HG03135 (cell line): Measurements from ENCODE around the gene SSC5D.

Source experiments
- ATAC-seq: cut with Tn5 transposase; IDR thresholded peaks from one replicate; pipeline ENCODE4 v1.9.1; 2021; ENCODE audit warnings: mild to moderate bottlenecking, moderate library complexity; ENCODE audit not compliant: unreplicated experiment

Gene SSC5D

DNA sequence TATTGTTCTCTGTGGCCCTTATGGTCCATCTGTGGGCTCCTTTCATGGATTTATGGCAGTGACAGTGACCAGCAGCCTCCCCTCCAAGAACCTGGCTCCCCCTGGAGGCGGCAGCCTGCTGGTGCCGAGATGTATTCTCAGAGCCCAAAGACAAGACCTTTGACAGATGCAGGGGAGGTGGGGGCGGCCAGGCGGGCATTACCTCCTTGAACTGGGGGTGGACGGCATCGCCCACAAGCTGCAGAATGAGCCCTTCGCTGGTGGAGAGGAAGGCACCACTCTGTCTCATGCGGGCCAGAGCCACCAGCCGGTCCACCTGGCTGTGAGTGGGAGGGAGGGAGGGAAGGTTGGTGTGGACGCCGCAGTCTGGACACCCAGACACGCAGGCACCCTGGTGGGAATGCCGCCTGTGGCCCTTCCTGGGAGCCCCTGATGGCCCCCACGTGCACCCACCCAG lies 33.4 kb upstream of the SSC5D start:
- ATAC-seq, result no peak

DNA sequence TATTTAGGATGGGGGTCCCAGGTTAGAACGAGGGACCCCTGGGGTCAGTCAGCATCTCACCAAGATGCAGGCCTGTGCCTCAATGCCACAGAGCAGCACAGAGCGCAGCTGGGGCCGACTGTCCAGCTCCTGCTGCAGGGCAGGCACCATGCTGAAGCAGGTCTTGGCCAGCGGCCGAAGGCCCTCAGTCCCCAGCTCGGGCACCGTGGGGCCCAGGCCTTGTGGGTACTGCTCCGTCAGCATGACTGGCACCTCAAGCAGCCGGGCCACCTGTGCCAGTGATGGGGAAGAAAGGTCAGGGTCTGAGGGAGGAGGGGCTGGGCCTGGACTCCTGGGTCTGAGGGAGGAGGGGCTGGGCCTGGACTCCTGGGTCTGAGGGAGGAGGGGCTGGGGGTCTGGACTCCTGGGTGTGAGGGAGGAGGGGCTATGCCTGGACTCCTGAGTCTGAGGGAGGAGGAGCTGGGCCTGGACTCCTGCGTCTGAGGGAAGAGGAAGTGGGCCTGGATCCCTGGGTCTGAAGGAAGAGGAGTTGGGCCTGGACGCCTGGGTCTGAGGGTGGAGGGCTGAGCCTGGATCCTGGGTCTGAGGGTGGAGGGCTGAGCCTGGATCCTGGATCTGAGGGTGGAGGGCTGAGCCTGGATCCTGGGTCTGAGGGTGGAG lies 32.5 kb upstream of the SSC5D start:
- ATAC-seq, result no peak

DNA sequence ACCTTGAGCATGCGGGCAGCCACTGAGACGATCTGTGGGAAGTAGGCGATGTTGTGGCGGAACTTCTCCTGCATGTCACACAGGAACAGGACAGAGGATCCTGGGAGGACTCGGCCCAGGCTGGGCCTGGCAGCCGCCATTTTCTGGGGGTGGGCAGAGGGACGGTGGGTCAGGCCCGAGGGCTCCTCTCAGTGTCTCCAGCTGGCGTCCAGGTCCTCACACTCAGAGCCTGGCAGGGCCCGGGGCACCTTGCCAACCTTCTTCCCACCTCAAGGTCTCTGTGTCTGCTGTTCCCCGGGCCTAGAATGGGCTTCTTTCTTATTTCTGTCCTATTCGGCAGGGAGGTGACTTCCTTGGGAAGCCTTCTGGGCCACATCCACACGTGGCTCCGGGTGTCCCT lies 31.9 kb upstream of the SSC5D start:
- no peak for ATAC-seq

DNA sequence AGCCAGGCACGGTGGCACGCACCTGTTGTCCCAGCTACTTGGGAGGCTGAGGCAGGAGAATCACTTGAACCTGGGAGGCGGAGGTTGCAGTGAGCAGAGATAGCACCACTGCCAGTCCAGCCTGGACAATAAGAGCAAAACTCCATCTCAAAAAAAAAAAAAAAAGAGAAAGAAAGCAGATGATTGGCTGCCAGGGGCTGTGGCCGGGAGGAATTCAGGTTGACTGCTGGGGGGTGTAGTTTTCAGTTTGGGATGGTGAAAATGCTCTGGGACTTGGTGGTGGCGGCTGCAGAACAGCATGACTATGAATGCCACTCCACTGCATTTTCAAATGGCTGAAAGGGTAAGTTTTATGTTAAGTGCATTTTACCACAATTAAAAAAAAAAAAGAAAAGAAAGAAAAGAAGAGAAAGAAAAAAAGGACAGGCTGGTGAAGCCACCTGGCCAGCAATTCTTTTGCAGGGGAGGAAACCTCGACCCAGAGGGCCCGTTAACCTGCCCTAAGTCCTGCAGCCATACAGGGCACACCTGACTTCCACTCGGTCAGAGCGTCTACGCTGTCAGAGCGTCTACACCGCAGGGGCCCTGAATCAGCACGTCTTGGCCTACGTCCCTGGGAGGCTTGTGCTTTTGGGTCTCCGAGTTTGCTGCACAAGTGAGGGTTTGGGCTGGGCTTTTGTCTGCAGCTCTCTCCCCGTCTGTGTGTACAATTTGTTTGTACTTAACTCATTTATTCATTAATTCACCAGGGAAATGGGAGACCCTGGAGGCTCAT lies 30.4 kb upstream of the SSC5D start:
- ATAC-seq, result no peak

DNA sequence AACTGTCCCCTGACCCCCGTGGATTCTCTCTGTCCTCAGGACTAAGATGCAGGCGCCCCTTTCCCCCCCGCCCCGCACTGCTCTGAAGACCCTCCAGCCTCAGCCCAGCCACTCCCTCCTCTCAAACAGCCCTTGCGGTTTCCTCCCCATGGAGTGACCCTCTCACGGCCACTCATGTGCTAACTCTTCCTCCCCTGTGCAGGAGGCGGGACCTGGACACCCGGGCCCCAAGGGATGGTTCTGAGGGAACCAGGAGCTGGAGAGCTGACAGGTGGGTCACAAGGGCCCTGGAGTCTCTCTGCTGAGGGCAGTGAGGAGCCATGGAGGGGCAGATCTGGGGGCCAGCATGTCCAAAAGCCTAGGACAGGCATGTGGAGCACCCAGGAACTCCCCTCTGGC lies 28.7 kb upstream of the SSC5D start:
- no peak for ATAC-seq

DNA sequence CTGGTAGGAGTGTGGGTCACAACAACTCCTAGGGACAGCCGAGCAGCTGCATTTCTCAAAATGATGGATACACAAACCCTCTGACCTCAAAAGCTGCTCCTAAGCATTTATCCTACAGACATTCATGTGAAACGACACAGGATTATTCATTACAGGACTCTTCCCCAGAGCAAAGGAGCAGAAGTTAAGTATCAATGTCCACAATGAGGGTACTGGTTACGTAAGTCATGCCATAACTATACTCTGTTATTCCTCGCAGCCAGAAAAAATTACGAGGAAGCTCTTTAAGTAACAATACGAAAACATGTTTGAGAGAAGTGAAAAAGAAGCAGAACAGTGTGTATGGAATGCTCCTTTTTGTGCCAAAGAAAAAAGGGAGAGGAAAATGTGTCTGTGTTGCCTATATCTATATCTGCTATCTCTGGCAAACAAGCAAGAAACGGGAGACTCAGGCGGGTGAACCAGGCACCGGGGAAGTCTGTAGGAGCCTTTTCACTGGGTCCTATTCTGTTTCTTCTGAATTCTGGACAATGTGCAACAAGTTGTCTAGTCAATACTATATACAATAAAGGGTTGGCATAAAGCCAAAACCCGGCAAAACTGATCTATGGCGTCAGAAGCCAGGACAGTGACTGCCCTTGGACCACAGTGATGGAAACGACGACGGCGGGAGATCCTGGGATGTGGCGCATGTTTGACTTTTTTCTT lies 28.1 kb upstream of the SSC5D start:
- ATAC-seq, result no peak

DNA sequence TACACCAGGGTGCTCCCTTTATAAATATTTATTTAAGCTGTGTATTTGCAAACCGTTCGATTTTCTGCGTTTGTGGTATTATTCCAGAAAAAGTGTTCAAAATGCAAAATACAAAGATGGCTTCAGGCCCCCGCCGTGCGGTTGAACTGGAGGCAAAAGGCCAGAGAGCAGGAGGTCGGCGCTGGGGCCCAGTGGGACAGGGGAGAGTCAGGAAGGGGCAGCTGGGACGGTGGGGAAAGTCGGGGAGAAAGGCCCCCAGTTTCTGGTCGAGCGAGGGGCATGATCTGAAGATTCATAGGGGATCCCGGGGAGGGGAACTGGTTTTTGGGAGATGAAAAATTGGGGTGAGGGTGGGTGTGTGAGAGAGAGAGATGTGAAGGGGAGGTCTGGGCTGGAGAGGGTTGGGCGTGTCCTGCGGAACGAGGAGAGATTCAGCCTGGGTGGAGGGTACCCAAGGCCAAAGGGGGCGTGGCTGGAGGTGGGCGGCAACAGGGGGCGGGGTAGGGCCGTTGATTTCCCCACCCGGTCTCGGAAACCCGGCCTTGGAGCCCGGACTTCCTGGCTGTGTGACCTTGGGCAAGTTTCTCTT lies 27.5 kb upstream of the SSC5D start:
- no peak for ATAC-seq

DNA sequence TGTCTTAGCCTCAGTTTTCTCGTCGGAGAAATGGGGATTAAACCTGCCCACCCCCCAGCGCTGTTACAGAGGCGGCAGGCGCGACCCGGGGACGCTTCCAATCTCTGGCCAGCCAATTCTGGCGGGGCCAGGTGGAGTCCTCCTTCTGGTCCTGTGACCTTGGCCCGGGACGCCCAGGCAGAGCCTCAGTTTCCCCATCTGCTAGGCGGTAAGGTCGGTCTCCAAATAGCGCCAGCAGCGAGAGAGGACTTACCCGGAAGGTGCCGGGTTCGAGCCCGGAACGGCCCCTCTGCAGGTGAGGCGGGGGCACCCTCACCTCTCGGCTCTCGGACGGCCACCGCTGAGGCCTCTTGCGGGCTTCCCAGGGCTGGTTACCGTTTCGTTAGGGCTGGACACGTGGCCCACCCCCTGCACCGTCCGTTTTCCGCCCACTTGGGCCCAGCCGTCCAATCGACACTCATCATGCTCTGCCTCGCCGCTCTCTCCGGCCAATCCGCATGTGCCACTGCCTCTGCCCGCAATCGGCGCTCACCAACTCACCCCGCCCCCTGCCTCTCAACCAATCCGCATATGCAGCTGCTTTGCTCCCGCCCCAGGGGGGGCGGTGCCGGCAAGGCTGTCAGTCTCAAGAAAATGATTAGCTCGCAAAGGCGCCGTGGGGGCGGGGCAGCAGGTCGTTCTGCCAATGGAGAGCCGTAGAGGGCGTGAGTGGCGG lies 26.8 kb upstream of the SSC5D start, which contains the start of gene ISOC2:
Gene ISOC2, minus strand, starts transcription at position 384 of the 715 bp plus-strand sequence. CDS start 5,156 bp downstream, outside the sequence.
- peak; percentile 88 for ATAC-seq

DNA sequence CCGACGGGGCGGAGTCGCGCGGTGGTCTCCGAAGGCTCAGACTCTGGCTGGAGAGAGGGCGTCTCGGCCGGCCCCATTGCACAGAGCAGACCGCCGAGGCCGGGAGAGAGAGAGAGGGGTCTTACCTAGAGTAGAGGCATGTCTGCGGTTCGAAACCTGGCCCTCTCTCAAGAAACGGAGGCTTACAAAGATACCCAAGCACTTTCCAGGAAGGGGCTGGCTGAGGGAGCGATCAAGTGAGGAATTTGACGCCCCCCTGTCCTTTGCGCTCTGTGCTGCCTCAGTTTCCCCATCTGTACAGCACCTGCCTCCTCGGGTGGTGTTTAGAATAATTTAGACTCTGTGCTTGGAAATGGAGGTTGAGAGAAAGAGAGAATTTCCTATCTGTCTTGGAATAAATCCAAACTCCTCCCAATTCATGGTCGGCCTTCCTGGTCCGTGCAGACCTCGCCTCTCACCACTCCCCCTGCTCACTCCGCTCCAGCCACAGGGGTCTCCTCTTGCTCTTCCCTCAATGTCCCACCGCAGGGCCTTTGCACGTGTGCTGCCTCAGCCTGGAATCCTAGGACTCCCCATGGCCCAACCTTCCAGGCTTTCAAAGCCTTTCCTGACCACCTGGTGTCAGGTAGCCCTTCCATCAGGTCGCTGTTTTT lies 26.1 kb upstream of the SSC5D start:
- no peak for ATAC-seq

DNA sequence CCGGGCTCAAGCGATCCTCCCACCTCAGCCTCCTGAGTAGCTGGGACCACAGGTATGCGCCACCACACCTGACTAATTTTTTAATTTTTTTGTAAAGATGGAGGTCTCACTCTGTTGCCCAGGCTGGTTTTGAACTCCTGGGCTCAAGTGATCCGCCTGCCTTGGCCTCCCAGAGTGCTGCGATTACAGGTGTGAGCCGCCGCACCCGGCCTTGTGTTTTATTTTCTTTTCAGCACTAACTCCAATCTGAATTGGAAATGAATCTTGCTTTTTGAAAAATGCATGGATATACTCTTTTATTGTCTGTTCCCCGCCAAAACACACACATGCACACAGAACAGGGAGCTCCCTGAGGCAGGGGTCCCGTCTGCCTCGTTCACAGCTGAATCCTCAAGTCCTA lies 25.5 kb upstream of the SSC5D start:
- no peak for ATAC-seq

DNA sequence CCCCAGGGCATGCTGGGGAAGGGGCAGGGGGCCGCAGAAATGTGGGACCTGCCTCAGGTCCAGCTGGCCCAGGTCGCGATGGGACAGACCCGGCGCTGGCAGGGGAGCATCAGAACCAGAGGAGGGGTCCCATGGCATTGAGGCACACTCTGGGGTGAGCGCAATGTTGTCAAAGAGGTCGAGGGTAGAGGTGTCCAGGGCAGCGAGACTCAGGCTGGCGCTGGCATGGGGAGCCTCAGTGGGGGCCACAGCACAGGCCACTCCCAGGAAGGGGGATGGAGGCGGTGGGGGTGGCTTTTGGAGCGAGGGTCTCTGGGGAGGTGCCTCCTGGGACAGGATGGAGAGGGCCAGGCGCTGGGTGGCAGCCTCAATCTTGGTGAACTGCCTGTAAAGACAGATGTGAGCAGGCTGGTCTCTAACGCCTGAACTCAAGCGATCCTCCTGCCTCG lies 24.6 kb upstream of the SSC5D start:
- no peak for ATAC-seq

DNA sequence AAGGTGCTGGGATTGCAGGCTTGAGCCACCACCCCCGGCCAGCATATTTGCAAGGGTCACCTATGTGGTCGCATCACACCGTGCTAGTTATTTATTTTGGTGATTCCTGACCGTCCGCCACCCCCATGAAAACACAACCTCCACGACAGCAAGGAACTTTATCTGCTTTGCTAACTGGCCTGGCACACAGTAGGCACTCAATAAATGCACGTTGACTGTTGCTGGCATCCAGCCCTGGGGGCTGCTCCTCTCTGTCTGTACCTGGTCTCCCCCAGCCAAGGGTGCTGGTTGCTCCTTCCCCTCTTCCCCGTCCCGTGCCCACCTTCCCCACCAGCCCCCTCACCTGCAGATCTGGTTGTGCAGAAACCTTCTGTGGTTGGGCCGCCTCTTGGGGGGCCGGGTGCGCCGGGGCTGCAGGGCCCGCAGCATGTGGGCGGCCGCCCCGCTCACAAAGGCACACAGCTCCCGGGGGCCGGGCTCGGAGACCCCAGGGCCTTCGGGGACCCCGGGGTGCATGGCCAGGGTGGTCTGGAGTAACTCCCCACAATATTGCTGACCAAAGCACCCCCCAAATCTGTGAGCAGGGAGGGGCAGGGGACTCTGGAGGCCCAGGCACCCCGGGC lies 24.1 kb upstream of the SSC5D start:
- no peak for ATAC-seq

DNA sequence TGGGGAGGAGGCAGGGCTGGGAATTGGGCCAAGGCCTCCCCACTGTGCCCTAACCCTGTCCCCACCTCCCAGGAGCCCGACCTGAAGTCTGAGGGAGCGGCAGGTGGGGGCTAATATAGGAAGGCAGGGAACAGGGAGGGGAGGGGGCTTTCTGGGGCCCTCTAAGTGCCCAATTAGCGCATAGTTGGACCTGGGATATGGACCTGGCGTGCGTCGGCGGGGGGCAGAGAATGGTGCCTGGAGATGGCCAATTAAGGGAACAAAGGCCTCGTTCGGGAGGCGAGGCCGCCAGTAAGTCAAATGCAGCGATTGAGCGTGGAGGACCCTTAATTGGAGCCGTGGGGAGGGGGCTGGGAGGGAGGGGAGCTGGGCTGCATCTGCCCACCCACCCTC lies 23.6 kb upstream of the SSC5D start, which contains the start of gene C19orf85:
Gene C19orf85, minus strand, starts transcription at position 90 of the 393 bp plus-strand sequence. CDS start 197 bp downstream, outside the sequence.
- no peak for ATAC-seq

DNA sequence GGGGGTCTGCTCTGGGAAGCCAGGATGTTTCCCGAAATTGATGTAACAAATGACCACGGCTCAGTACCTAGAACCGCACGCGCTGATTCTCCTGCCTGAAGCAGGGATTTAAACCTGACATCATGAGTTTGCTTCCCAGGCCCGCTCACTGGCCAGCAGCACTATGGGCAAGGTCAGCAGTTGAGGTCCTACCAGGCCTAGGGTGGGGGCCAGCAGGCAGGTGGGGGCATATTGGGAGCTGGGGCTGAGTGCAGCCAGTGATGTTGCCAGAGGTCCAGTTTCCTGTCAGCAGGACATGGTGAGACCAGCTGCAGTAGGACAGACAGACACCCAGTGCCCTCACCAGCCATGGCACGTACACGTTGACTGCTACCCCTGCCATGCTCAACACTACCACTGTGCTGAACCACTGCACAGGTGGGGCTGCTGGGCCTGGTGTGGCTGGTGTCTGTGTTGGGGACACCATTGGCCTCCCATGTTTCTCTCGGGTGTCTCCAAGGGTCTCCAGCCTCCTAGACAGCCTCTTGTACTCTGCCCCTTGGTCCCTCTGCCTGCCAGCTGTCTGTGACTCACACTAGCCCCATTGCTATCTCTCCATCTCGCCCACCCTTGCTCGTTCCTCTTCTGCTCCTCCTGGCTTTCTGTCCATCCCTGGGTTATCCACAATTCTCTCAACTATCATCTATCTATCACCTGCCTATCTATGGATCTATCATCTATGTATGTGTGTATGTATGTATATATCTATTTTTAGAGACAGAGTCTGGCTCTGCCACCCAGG lies 22.6 kb upstream of the SSC5D start:
- no peak for ATAC-seq

DNA sequence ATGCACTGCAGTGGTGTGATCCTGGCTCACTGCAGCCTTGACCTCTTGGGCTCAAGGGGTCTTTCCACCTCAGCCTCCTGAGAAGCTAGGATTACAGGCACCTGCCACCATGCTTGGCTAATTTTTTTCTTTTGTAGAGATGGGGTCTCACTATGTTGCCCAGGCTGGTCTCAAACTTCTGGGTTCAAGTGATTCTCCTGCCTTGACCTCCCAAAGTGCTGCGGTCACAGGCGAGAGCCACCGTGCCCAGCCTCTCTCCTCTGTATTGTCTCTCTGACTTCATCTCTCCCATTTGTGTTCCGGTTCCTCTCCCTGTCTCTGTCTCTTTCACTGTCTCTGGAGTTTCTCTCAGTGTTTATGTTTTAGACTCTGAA lies 22.0 kb upstream of the SSC5D start:
- ATAC-seq, result no peak

DNA sequence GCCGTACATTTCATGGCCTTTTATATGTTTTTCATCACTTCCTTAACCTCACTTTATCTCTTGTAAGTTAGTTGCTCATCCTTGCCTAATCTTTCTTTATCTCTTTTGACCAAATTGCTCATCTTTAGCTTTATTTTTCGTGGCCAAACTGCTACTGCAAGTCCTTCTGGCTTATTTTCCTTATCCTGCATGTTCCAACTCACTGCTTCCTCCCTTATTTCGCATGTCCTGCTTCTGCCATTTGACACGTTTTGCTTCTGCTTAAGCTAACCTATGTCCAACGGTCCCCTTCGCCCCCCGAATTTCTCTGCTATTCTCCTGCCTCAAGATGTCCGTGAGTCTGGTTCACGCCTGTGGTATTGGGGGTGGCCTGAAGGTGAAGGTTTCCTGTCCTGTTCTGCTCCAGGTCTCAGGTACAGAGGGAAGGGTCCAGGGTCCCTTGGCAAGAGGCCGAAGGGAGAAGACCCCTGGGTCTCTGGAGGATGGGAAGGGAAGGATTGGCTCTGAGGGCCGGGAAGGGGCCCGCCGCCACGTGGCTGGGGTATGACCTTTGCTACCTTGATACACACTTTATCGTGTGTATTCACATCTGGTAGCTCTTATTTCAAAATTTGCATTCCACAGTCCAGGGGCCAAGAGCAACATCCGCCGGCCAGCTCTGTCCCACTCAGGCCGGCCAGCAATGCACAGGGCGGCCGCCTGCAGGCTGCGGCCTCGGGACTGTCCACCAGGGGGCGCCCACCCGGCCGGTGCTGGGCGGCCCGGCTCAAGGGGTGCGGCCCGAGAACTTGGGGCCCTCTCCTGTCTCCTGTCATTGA lies 20.8 kb upstream of the SSC5D start:
- no peak for ATAC-seq

DNA sequence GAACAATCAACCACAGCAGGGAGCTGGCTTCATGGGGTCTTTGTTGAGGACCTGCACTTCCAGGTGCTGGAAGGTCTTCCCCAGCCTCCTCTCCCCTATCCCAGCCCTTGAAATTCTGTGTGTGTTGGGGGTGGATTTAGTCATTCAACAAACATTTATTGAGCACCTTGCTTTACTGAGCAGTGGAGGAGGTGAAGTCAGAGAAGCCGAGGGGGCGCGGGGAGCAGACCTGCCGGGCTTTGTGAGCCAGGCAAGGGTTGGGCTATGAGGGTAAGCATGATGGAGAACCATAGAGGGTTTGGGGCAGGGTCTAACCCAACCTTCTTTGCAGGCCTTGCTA lies 20.2 kb upstream of the SSC5D start:
- no peak for ATAC-seq

DNA sequence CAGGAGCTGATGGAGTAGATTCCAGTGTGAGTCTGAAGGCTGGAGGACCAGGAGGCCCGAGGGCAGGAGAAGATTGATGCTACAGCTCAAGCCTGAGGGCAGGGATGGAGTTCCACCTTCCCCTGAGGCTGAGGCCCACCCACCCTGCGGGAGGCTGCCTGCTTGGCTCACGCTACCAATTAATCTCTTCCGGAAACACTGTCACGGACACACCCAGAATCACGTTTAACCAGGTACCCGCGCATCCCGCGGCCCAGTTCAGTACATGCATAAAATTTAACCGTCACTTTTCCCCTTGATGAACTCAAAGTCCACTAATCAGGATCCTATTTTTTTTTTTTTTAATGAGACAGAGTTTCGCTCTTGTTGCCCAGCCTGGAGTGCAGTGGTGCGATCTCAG lies 17.0 kb upstream of the SSC5D start:
- no peak for ATAC-seq
